HG02885 (cell line): ENCODE measurements around the gene SLC16A5.
"Not testable (repeated sequence)": the region's sequence is repeated elsewhere in the genome, so short reads cannot be mapped to it uniquely, and the experiment has no call there.

Source experiments
- ATAC-seq: cut with Tn5 transposase; IDR thresholded peaks from one replicate; pipeline ENCODE4 v1.9.1; 2021; ENCODE audit warnings: mild to moderate bottlenecking; ENCODE audit not compliant: unreplicated experiment, poor library complexity

Gene SLC16A5

DNA sequence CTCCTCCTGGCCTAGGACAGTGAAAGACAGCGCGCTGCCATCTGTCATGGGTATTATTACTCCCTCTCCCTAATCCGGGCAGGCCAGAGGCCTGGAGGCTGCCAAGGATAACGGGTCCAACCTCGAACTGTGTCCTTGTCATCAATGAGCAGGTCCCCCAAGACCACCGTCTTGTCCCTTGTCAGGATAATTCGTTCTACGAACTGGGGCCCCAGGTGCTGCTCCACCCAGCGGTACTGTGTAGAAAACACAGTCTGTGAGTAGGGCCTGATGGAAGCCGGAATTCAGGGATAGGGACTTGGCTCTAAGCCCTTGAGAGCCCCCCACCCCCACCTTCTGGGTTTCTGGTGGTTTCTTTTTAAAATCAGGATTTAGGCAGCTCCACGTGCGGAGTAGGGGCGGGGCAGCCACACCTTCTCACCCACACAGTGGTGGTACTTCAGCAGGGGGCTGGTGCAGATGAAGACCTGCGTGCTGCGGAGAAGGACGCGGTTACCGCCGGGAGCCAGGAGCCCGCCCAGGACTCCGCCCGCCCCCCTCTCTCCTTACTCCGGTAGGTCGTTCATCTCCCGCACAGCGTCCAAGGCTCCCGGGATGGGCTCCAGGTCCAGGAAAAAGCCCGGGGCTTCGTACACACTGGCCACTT, 43.0 kb downstream of the SLC16A5 start:
- peak; percentile 15 for ATAC-seq

DNA sequence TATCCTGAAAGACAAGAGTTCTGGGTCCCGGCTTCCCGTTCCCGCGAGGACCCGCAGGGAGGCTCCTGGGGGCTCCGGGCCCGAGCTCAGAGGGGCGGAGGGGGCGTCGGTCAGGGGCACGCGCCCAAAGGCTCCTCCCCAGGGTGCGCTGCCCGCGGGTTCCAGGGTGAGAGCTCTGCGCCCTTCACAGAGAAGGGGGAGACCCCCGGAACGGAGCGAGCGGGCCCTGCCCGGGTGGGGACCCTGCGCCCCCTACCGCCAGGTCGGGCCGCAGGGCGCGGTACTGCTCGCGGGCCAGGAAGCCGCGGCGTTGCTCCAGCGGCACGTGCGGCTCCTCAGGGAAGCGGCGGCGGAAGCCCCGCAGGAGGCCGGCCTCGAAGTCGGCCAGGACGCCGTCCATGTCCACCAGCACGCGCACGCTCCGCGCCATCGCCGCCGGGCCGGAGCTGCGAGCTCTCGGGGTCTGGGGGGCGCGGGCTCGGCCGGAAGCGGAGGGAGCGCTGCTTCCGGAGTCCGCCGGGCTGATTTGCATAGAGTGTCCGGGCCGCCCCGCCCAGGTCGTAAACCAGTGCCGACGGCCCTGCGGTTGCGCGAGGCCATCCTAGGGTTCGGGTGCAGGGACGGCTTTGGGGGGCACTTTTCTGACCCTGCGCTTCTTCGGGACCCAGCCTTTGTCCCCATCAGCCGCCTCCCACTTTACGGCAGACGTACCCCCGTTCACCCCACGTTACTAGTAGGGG, 43.7 kb downstream of the SLC16A5 start, which contains the start of gene NT5C:
NT5C (minus strand) TSS at position 465 of the 740 bp plus-strand sequence; CDS start at position 430, 35 bp downstream.
- peak; percentile 86 for ATAC-seq

- ATAC-seq: not testable (repeated sequence)
These were observed 44.6 kb downstream of the SLC16A5 start for GRCh38 chr17:75132018-75133000.

- ATAC-seq: no peak
These were observed 45.2 kb downstream of the SLC16A5 start for GRCh38 chr17:75133001-75133400.

DNA sequence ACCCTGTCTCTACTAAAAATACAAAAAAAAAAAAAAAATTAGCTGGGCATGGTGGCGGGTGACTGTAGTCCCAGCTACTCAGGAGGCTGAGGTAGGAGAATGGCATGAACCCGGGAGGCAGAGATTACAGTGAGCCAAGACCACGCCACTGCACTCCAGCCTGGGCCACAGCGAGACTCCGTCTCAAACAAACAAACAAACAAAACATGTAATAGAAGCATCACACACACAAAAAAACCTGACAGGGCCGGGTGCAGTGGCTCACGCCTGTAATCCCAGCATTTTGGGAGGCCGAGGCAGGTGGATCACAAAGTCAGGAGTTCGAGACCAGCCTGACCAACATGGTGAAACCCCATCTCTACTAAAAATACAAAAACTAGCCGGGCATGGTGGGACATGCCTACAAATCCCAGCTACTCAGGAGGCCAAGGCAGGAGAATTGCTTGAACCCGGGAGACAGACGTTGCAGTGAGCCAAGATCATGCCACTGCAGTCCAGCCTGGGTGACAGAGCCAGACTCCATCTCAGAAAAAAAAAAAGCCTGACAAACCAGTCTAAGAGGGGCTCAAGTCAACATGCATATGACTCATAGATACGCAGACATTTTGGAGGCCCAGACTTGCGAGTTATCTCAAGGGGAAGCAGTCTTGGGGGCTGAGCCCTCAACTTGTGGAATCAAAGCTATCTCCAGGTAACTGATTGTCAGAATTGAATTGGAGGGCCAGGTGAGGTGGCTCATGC, 46.0 kb downstream of the SLC16A5 start:
- not testable (repeated sequence) for ATAC-seq

- ATAC-seq: no peak
These were observed 47.7 kb downstream of the SLC16A5 start for GRCh38 chr17:75135452-75135851.

DNA sequence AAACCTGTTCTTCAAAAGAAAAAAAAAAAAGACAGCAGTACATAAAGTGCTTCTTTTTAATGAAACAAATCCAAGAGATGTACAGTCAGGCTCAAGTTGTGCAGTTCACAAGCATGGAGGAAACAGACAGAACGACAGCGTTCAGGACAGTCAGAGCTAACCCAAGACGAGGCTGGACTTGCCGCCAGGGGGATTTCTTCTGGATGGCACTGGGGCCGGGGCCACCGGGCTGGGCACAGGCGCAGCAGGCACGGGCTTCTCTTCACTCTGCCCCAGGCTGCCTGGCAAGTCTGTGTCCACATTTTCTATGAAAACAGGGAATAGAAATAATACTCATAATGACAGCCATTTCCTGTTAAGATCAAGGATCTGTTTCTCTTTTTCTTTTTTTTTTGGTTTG, 48.2 kb downstream of the SLC16A5 start:
- no peak for ATAC-seq

DNA sequence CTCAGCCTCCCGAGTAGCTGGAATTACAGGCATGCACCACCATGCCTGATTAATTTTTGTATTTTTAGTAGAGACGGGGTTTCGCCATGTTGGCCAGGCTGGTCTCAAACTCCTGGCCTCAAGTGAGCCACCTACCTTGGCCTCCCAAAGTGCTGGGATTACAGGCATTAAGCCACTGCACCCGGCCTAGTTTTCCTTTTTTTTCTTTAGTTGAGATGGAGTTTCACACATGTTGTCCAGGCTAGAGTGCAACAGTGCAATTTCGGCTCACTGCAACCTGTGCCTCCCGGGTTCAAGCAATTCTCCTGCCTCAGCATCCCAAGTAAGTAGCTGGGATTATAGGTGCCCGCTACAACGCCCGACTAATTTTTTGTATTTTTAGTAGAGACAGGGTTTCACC, 50.0 kb downstream of the SLC16A5 start:
- ATAC-seq: not testable (repeated sequence)

DNA sequence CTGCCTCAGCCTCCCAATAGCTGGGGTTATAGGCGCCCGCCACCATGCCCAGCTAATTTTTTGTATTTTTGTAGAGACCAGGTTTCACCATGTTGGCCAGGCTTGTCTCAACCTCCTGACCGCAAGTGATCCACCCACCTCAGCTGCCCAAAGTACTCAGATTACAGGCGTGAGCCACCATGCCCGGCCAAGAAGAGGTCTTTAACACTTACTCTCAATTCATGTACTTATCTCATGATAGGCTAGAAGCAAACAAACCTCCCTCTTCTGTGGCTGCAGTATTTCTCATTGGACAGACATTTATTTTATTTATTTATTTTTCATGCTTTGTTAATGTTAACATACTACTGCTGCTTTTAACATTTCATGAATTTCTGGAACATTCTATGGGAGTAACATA, 50.8 kb downstream of the SLC16A5 start:
- no peak for ATAC-seq

DNA sequence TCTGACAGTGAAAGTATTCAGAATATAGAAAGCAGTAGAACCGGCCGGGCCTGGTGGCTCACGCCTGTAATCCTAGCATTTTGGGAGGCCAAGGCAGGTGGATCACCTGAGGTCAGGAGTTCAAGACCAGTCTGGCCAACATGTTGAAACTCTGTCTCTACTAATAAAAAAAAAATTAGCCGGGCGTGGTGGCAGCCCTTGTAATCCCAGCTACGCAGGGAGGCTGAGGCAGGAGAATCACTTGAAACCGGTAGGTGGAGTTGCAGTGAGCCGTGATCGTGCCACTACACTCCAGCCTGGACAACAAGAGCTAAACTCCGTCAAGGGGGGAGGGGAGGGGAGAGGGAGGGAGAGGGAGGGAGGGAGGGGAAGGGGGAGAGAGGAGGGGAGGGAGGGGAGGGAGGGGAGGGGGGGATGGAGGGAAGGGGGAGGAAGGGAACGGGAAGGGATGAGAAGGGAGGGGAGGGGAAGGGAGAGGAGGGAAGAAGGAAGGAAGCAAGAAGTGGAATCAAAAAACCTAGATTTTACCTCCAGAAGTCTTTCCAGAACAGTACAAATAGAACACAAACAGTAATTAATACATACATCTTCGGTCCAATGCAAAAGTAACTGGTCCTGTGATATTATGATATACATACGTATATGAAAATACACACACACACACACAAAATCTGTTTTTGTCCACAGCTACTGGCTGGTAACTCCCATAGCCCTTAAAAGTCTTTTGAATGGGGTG, 54.6 kb downstream of the SLC16A5 start:
- no peak for ATAC-seq

GRCh38 chr17:75144816-75145512, 57.2 kb downstream of the SLC16A5 start:
- ATAC-seq: no peak

DNA sequence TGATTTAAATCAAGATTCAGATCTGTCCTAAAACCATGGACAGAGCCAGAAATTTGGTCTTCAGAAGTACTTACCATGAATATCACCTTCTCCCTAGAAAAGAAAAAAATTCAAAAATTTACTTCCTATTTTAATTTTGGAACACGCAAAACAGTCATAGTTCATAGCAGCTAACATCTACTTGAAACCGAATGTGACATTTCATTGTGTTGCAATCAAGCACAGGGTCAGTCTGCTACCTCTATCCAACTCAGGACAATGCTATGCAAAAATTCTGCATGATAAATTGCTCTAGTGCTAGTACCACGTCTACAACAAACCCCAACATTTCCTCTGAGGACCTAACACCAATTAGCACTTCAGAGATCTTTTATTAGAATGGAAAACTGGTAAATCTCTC, 58.8 kb downstream of the SLC16A5 start:
- no peak for ATAC-seq

DNA sequence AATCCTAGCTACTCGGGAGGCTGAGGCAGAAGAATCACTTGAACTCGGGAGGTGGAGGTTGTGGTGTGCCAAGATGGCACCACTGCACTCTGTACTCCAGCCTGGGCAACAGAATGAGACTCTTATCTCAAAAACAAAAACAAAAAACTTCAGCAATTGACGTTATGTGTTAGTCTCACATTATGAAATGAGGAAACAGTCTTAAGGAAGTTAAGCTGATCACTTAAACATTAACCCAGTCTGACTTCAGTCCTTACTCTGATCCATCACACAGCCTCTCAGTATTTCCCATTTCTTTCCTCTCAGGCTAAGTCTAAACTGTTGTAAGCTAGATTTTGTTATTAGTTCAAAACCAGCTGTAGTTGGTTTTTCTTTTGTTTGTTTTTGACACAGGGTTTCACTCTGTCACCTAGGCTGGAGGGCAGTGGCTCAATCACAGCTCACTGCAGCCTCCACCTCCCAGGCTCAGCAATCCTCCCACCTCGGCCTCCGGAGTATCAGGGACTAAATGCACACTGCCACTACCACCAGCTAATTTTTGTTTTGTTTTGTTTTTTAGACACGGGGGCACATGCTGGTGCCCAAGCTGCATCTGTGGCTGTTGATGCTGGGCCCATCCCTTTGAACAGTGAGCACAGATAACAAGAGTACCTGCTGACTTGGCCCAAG, 60.3 kb downstream of the SLC16A5 start:
- no peak for ATAC-seq

DNA sequence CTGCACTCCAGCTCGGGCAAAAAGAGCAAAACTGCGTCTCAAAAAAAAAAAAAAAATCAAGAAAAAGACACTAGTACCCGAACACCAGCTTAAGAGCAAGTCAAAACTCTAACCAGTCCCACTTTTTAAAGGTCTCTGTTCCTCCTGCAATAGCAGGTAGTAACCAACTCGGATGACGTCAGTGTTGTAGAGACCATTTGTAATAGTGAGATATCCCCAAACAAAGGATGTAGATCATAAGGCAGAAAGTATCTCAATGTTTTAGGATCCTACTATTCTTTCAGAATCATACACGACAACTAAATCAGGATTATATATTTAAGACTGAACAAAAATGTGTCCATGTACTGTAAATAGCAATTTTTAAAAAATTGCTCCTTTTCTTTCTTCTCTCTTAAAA, 64.2 kb downstream of the SLC16A5 start:
- no peak for ATAC-seq

GRCh38 chr17:75152523-75152921, 64.8 kb downstream of the SLC16A5 start:
- no peak for ATAC-seq

- no peak for ATAC-seq
These were observed 65.4 kb downstream of the SLC16A5 start for GRCh38 chr17:75152922-75153779.

DNA sequence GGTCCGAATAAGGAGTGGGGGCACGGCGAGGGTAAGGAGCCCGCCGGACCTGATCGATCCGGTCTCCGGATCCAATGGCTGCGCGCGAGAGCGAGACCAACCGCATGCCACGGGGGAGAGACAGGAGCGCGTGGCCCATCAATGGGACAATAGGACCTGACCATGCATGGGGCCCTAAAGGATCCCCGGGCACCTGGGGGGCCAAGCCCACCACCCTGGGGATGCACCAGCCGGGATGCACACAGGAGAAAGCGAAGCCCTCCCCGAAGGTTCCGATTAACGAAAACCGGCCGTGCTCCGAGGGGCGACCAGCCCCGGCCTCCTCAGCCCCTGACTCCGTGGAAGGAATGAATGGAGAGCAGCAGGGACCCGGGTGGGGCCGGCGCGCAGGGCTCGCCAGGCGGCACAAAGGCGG, 66.0 kb downstream of the SLC16A5 start:
- ATAC-seq: peak; percentile 17
